GM12878 (cell line): ENCODE data around the gene DOK4.

Source experiments
- NRF1 ChIP-seq: conservative IDR thresholded peaks from 2 replicates; pipeline ENCODE4 v1.6.1; 2011; ENCODE audit warnings: mild to moderate bottlenecking, low read depth, low read length, improper control_type of control experiment
- POLR2A ChIP-seq: IDR thresholded peaks from 2 replicates; pipeline ENCODE4 v1.6.1; 2011; ENCODE audit warnings: low read depth, mild to moderate bottlenecking, low read length
- STAT1 ChIP-seq: fragments of 450-650 bp; conservative IDR thresholded peaks from 2 replicates; pipeline ENCODE4 v1.6.1; 2014; ENCODE audit warnings: antibody characterized with exemption, mild to moderate bottlenecking
- SUPT20H ChIP-seq: IDR thresholded peaks from 2 replicates; pipeline ENCODE4 v1.6.1; 2011; ENCODE audit warnings: low read depth, mild to moderate bottlenecking, low read length, moderate library complexity, borderline replicate concordance; ENCODE audit not compliant: control insufficient read depth
- TF ChIP-seq, protein P1 (sequence below): IDR thresholded peaks from 2 replicates; pipeline ENCODE4 v1.6.1; 2011; ENCODE audit warnings: low read depth, low read length, improper control_type of control experiment, borderline replicate concordance
- TF ChIP-seq, protein P2 (sequence below): fragments of 450-650 bp; IDR thresholded peaks from 2 replicates; pipeline ENCODE4 v1.6.1; 2017; ENCODE audit warnings: borderline replicate concordance

DNA sequence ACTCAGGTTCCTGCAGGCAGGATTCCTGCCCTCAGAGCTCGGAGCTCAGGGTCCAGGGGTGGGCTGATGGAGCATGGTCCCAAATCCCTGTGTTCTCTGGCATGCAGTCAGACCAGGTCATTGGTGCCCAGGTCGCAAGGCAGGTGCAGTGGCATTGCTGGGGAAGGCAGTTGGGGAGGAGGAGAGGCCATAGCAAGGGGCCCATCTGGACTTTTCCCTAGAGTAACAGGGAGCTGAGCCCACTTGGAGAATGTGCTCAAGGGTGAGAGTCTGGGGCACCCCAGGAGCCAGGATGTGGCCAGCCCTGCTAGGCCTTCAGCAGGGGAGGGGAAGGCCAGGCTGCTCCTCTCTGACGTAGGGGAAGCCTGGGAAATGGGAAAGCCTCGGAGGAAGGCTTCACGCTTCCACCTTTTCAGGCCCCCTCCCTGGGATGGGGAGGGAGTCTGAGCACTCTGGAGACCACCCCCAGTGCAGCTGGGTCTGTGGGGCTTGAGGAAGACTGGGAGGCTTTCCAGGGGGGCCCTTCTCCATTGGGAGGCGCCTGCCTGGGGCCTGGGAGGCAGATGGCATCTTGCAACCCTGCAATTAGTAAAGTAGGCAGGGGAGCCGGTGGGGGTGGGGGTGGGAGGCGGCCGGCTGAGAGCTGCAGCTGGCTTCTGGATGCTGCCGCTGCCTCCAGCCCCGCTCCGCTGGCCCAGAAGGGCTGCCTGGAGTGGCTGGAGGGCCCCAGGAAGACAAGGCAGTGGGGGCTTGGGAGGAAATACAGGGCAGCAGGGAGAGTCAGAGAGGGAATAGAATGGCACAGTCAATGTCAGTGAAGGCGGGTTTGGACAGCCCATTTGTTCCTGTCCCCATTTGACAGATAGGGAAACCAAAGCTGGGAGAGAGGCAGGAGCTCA lies 21.1 kb upstream of the DOK4 start:
- TF ChIP-seq NRF1, result no peak
- no peak for TF ChIP-seq STAT1
- TF ChIP-seq, protein P1, sequence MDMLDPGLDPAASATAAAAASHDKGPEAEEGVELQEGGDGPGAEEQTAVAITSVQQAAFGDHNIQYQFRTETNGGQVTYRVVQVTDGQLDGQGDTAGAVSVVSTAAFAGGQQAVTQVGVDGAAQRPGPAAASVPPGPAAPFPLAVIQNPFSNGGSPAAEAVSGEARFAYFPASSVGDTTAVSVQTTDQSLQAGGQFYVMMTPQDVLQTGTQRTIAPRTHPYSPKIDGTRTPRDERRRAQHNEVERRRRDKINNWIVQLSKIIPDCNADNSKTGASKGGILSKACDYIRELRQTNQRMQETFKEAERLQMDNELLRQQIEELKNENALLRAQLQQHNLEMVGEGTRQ, result no peak
- TF ChIP-seq SUPT20H, result no peak
- TF ChIP-seq POLR2A, result no peak
- TF ChIP-seq, protein P2, sequence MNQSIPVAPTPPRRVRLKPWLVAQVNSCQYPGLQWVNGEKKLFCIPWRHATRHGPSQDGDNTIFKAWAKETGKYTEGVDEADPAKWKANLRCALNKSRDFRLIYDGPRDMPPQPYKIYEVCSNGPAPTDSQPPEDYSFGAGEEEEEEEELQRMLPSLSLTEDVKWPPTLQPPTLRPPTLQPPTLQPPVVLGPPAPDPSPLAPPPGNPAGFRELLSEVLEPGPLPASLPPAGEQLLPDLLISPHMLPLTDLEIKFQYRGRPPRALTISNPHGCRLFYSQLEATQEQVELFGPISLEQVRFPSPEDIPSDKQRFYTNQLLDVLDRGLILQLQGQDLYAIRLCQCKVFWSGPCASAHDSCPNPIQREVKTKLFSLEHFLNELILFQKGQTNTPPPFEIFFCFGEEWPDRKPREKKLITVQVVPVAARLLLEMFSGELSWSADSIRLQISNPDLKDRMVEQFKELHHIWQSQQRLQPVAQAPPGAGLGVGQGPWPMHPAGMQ, result no peak
